Left ventricle myocardium superior (tissue), 1 donor: ENCODE results near the gene PRR29. TPM values are rescaled to one million over a fixed set of nuclear protein-coding genes. Genes with fewer than 3 reads are reported as not detected.

ENCODE experiments used
- ATAC-seq: fragments of 200-7000 bp; cut with Tn5 transposase; one replicate; pipeline ENCODE4 v1.9.1; 2020; ENCODE audit warnings: mild to moderate bottlenecking, moderate library complexity
- DNase-seq: peaks from one replicate; pipeline ENCODE4 v3.0.0-alpha.2; 2020
- intact Hi-C: fragments of 100-400 bp; cut with micrococcal nuclease; formaldehyde crosslinking; loops from one replicate; pipeline ENCODE4 v1.11.0; 2022
- total RNA-seq: library from RNA; stranded (reverse); fragmentation: NEBNext Ultra II Directional; extraction: Animal tissue kit (Norgen Biotek cat#: 25700); gene quantifications from one replicate; pipeline ENCODE4 v1.2.1, GENCODE V29; 2021
- donor health status: DM: no; HTN: yes; CAD: no; lungs with severe emphysema.

The PRR29 gene
- total RNA-seq, 1 donor from 2014 or later = 0.20 TPM

DNA sequence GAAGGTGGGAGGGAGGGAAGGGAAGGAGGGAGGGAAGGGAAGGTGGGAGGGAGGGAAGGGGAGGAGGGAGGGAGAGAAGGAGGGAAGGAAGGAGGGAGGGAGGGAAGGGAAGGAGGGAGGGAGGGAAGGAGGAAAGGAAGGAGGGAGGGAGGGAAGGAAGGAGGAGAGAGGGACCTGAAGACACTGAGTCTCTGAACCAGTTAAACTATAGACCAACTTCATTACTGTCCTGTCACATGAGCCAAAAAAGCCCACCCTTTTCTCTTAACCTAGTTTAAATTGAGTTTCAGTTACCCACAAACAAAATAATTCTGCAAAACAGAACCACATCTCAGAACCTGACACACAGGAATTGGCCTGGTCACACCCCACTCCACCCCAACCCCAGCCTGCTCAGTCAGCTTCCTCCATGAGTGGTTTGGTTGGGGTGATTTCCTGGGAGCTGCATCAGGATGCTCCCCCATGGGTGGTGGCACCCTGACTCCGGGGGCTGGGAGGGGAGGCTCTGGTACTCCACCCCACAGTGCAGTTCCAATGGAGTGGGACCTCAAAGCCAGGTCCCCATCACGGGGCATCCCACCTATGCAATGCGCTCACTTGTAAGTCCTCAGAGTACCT is 4.7 kb upstream of the PRR29 start:
- intact Hi-C loops = no loop called here
- ATAC-seq (no peak), DNase-seq (no peak)

DNA sequence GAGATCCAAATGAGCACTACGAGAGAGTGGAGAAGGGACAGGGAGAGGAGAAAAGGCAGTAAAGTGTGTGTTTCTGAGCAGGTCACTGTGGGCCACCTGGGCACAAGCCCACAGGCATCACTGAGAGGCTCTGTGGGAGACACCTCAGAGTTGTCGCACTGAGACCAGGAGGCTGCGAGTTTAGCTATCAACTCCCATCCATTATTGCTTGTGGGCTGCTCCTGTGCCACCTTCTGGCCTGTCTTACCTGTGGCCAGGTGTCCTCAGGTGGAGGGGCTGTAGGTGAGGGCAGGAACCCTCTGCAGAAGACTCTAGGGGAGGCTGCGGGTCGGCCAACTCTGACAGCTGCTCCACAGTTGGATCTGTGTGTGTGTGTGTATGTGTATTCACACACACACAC is 2.5 kb upstream of the PRR29 start:
- no peak for DNase-seq
- intact Hi-C loops = no loop called here
- ATAC-seq = no peak

- DNase-seq (no peak), ATAC-seq (no peak)
- intact Hi-C loops = no loop called here
Observed at GRCh38 chr17:63996430-63997182, 1.5 kb upstream of the PRR29 start.

DNA sequence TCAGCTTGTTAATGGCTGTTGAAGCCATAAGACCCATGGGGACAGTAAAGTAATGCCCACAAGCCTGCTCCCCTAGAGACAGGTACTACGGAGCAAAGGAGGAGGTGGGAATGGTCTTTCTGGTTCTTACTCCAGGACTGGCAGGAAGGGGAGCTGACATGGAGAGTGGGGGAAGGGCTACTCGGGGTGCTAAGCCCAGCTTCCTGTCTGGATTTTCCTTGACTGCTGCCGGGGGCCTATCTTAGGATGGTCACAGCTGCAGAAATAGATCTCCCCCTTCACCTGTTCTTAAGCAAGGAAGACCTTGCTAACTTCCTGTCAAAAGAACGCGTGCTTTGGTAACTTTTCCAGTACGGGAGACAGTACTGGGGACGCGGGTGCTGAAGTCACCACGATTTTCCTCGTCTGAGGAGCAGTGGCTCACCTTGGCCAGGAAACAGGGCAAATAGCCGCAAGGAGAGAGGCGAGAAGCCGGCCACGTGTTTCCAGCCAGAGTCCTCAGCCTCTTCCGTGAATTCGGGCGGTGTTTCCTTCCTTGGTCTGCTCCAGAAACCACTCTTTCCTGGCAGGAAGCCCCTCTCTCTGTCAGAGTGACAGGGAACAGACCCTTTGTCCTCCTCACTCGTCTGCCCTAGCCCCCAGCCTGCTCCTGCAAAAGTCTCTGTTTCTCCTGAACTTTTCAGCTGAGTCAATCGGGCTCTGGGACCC is 656 bp upstream of the PRR29 start:
- DNase-seq = no peak
- ATAC-seq = peak; percentile 5
- intact Hi-C loops = no loop called here

DNA sequence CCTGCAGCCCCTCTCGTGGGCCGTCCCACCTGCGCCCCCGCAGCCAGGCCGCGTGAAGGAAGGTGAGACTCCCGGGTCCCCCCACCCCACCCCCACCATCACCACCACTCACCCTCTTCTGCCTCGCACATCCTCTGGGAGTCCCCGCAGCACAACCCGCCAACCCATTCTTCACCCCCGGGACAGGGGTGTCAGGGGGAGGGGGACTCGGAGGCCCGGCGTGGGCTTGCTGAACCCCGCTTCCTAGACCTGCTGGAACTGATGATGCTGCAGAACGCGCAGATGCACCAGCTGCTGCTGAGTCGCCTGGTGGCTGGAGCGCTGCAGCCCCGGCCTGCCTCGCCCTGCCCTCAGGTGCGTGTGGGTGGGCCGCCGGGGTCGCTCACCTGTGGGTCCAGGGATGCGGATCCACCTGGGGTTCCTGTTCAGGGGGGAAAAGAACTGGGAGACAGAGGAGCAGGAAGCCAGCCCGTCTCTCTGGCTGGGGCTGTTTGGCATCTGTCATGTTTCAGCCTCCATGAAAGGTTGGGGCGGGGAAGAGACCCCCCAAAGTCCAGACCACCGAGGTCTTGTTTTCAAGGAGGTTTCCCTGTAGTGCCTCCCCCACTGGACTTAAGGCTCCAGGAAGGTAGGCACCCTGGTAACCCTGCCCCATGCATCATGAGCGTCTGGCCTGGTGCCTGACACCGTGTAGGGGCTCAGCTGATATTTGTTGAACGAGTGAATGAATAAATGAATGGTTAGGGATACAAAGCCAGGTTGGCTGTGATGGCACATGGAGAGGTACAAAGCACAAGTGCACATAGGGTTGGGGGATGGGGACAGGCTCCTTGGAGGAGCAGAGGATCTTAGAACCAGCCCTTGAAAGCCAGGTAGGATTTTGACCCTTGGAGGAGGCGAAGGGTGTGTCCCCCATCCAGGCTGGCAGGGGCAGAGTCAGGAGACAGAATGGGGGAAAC is 849 bp downstream of the PRR29 start:
- no peak for ATAC-seq
- intact Hi-C loops = no loop called here
- DNase-seq = no peak

DNA sequence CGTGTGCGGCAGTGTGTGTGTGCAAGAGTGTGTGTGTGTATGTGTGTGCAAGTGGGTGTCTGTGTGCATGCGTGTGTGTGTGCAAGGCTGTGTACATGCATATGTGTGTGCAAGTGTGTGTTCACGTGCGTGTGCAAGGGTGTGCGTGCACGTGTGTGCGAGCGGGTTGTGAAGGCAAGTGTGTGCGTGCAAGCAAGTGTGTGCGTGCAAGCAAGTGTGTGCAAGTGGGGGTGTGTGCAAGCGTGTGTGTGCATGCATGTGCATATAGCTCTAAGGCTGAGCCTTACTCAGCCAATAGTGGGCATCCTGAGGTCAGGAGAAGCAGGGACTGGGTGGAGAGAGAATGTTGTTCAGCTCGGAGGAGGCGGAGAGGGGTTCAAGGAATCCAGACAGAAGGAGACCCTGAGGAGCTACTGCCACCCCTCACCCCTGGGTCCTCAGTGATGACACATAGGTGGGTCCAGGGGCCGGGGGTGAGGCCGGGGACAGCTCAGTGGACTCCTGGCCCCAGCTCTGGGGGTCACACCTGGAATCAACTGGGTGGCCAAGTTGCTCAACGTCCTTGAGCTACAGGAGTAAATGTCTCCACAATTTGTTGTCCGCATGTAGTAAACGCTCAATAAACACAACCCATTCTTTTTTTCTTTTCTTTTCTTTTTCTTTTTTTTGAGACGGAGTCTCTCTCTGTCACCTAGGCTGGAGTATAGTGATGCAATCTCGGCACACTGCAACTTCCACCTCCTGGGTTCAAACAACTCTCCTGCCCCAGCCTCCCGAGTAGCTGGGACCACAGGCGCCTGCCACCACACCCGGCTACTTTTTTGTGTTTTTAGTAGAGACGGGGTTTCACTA is 1.8 kb downstream of the PRR29 start:
- no peak for DNase-seq
- ATAC-seq = no peak
- intact Hi-C loops = no loop called here

GRCh38 chr17:64001091-64001579 is 3.0 kb downstream of the PRR29 start:
- DNase-seq = no peak
- no peak for ATAC-seq
- intact Hi-C loops = no loop called here

- intact Hi-C loops = no loop called here
- ATAC-seq = peak; percentile 50
- peak; percentile 55 for DNase-seq
Observed at GRCh38 chr17:64001763-64002529, 3.8 kb downstream of the PRR29 start.

DNA sequence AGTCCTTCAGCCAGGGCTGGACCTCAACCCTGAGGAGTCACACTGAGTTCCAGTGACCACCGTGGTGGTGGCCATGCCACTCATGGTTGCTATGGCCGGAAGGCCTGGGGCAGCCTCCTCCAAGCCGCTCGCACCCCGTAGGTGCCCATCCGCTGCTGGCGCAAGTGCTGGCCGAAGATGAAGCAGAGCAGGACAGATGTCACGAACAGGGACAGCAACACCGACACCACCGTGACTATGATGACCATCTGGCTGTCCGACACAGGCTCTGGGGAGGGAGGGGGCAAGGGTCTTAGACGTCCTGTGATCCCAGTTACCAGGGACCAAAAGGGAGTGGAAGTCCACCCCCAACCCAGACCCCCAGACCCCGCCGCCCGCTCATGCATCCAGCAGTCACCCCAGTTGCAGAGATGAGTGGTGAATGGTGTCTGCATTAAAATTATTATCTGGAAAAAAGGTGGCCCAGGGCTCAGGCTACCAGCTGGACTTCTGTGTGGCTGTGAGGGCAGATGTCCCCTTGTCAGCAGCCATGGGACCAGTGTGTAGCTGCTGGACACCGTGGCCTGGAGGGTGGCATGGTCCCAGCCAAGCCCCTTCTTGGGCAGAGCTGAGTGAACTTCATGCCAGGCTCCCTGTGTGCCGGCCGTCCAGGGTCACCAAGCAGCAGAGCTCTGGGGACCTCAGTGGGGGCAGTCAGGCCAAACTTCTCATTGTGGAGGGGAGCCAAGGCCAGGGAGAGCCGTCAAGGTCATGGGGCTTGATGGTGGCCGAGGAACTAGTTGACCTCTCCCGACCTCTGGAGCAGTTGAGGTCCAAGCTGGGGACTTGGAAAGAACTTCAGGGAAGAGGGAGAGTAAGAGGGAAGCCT is 4.7 kb downstream of the PRR29 start:
- intact Hi-C loops = no loop called here
- ATAC-seq (no peak), DNase-seq (no peak)

GRCh38 chr17:64003526-64004121 is 5.5 kb downstream of the PRR29 start:
- ATAC-seq (no peak), DNase-seq (no peak)
- intact Hi-C loops = no loop called here

GRCh38 chr17:64004218-64004770 is 6.1 kb downstream of the PRR29 start:
- intact Hi-C loops = no loop called here
- no peak for ATAC-seq
- DNase-seq = no peak

- DNase-seq (no peak), ATAC-seq (no peak)
- intact Hi-C loops = no loop called here
Observed at GRCh38 chr17:64004903-64005733, 7.0 kb downstream of the PRR29 start.

- DNase-seq (no peak), ATAC-seq (no peak)
- intact Hi-C loops = no loop called here
Observed at GRCh38 chr17:64005734-64006167, 7.6 kb downstream of the PRR29 start.

DNA sequence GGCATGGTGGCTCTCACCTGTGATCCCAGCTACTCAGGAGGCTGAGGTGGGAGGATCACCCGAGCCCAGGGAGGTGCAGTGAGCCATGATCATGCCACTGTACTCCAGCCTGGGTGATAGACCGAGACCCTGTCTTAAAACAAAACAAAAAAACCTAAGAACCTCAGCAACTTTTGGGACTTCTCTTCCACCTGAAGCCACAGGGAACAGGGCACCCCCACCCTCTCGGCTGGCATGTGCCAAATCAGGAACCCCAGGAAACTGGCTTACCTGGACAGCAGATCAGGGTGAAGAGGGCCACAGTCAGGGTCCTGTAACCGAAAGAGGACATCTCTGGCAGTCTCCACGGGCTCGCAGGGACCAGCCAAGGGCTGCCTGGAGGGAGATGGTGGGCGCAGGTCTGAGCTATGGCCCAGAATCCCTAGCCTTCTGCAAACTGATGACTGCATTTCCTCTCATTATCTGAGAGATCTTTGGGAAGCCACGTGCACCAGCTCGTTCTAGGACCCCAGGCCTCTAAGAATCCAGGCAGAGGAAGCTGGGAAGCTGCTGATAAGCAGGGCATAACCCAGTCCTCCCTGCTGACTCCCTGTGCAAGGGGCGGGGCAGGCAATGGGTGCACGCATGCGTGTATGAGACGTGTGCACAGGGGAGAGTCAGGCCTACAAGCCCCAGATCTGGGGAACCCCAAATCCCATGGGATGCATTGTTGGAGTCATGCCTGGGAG is 8.4 kb downstream of the PRR29 start:
- intact Hi-C loops = no loop called here
- DNase-seq = peak; percentile 79

More for the DNA sequence above, 8.4 kb downstream of the PRR29 start:
- peak; percentile 84 for ATAC-seq
